Measurements from ENCODE around the gene BARX1.

Gene BARX1

DNA sequence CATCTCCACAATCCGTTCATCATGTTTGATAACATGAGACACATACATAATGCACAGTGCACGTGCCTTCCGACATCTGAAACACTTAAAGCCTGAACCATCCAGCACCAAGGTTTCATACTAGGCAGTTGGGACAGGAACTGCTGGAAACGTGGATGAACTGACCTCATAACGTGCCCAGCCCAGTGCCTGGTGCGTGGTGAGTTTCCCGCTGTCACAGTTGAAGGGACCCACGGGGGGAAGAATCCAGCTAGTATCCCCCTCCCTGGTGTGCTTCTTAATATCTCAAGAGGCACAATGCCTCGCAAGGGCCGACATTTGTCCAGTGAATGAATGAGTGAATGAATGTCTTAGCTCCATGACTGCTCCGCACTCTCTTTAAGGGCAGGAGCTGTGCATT lies 23.2 kb downstream of the BARX1 start:
- TF ChIP-seq, protein P1, sequence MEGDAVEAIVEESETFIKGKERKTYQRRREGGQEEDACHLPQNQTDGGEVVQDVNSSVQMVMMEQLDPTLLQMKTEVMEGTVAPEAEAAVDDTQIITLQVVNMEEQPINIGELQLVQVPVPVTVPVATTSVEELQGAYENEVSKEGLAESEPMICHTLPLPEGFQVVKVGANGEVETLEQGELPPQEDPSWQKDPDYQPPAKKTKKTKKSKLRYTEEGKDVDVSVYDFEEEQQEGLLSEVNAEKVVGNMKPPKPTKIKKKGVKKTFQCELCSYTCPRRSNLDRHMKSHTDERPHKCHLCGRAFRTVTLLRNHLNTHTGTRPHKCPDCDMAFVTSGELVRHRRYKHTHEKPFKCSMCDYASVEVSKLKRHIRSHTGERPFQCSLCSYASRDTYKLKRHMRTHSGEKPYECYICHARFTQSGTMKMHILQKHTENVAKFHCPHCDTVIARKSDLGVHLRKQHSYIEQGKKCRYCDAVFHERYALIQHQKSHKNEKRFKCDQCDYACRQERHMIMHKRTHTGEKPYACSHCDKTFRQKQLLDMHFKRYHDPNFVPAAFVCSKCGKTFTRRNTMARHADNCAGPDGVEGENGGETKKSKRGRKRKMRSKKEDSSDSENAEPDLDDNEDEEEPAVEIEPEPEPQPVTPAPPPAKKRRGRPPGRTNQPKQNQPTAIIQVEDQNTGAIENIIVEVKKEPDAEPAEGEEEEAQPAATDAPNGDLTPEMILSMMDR (IDR thresholded peaks at IDR 0.05; ENCODE audit: control insufficient read depth, extremely low read depth, insufficient read depth): no peak
- no peak overlapping the region for H3K4me3 ChIP-seq (ENCODE audit: low read depth, low read length)
- no peak for DNase-seq (ENCODE audit: low read depth)

DNA sequence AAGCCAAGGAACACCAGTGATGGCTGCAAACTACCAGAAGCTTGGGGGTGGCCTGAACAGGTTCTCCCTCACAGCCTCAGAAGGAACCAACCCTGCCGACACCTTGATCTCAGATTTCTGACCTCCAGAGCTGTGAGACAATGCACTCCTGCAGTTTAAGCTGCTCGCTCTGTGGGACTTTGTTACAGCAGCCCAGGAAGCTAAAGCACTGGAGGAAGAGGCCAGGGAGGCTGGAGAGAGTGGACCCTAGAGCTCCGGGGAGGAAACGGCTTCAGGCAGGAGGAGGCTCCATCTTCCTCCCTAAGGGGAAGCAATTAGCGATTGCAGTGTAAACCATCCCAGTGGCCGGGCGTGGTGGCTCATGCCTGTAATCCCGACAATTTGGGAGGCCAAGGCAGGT lies 25.1 kb downstream of the BARX1 start:
- no peak for DNase-seq (ENCODE audit: low read depth)
- TF ChIP-seq, protein P1 (IDR thresholded peaks at IDR 0.05; ENCODE audit: control insufficient read depth, extremely low read depth, insufficient read depth): no peak
- H3K4me3 ChIP-seq (ENCODE audit: low read depth, low read length): no peak overlapping the region

DNA sequence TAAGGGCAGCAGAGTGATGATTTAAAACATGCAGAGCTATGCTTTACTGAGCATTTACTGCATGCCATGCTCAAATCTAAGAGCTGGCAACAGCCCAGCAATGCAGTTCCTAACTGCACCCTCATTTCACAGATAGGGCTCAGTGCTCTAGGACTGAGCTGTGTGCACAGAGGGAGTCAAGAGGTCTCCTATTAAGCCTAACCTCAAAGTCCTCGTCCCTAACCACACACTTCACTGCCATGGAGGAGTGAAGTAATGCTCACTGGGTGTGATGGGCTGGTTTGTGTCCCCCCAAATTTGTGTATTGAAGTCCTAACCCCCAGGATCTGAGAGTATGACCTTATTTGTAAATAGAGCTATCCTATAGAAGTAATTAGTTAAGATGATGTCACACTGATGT lies 25.9 kb downstream of the BARX1 start:
- no peak overlapping the region for H3K4me3 ChIP-seq (ENCODE audit: low read depth, low read length)
- no peak for DNase-seq (ENCODE audit: low read depth)
- TF ChIP-seq, protein P1 (IDR thresholded peaks at IDR 0.05; ENCODE audit: control insufficient read depth, extremely low read depth, insufficient read depth): no peak

DNA sequence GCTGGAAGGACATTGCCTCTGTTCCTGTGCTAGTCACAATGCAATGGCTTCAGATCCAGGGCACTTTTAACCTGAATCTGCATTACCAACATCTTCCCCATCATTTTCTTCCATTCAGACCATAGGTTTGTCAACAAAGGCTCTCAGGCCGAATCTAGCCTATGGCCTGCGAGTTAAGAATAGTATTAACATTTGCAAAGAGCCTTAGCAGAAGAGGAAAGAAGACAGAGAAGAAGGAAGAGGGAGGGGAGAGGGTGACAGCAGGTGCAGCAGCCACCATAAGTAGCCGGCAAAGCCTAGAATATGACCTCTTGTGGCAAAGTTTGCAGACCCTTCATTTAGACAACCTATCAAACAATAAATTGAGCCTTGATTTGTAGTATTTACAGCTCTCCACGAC lies 32.6 kb downstream of the BARX1 start:
- H3K4me3 ChIP-seq (ENCODE audit: low read depth, low read length): no peak overlapping the region
- TF ChIP-seq, protein P1 (IDR thresholded peaks at IDR 0.05; ENCODE audit: control insufficient read depth, extremely low read depth, insufficient read depth): no peak
- DNase-seq (ENCODE audit: low read depth): no peak

DNA sequence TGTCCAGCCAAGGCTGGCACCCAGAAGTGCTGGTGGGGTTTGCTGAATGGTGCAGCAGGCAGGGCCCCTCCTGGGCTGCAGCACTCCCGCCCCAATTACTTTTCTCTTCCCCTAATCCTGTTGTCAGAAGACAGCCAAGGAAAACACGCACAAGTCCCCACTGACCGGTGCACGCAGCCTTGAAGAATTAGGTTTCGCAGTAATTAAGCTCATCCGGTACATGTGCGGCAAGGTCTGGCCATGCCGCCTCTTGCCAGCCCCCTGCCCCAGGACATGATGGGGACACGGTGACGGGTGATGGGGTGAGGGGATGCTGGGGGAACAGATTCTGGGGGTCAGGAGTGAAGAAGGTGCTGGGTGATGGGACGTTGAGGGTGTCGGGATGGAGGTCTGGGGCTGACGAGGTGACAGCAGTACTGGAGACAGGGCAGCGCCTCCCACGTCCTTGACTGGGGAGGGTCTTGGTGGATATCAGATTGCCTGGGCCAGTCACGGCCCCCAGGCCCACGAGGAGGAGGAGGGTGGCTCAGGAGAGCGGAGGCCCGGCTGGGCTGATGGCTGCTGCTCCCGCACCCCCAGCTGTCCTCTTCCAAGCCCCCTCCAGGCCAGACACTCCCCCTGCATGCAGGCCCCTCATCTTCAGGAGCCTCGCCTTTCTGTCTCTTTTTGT lies 34.9 kb downstream of the BARX1 start:
- TF ChIP-seq, protein P1 (IDR thresholded peaks at IDR 0.05; ENCODE audit: control insufficient read depth, extremely low read depth, insufficient read depth): no peak
- no peak for DNase-seq (ENCODE audit: low read depth)
- H3K4me3 ChIP-seq (ENCODE audit: low read depth, low read length): no peak overlapping the region

DNA sequence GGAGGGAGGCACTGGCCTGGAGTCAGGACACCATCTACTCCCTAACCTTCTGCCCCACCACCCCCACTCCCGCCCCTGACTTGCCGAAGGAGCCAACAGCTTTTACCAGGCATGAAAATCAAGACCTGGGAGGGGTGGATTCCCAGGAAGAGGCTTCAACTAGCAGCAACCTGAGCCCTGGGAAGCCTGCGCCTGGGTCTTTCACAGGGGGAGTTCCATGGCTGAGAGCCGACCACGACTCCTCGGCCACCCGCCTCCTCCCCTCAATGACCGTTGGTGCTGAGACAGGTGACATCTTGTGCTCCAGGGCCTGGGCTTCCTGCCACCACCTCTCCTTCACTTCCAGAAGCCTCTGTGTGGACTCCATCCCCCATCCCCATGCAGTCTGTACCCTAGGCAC lies 37.1 kb downstream of the BARX1 start:
- TF ChIP-seq, protein P1 (IDR thresholded peaks at IDR 0.05; ENCODE audit: control insufficient read depth, extremely low read depth, insufficient read depth): no peak
- no peak for DNase-seq (ENCODE audit: low read depth)
- H3K4me3 ChIP-seq (ENCODE audit: low read depth, low read length): no peak overlapping the region

Measured in LNCaP clone FGC (cell line).